DMS153 treated with DMSO at 0.1 percent for 48 hours (cell line): ENCODE measurements around the gene MYADM.
"Not testable (repeated sequence)": the region's sequence is repeated elsewhere in the genome, so short reads cannot be mapped to it uniquely, and the experiment has no call there.

ENCODE experiments used
- DNase-seq: peaks from one replicate; lab custom pipeline; 2025; ENCODE audit not compliant: unreplicated experiment; lab: John Stamatoyannopoulos, UW

Gene MYADM

DNA sequence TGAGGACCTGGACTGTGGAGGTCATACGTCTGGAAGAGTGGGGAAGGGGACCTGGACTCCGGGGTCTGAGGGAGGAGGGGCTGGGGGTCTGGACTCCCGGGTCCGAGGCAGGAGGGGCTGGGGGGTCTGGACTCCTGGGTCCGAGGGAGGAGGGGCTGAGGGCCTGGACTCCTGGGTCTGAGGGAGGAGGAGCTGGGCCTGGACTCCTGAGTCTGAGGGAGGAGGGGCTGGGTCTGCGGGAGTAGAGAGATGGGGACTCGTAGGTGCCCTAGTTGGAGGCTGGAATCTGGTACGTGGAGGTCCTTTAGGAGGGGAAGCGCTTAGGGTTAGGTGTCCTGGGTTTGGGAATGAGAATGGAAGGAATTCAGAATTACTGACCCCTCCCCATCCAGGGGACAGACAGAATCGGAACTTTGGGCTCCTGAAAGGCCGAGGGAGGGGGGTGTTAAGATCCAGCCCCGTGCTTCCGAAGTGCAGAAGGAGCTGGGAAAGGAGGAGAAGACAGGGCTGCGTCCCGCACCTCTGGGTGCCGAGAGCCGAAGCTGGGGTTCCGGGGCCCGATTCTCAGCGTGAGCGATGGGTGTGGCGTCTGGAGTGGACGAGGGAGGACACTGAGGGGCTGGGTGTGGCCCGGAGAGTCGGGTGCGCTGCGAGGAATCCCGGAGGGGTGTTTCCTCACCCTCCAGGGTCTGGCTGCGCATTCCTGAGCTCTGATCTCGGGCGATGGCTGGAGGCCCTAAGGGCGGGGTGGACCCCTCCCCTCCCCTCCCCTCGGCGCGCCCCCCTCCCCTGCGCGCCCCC is 608 bp downstream of the MYADM start:
- DNase-seq: no peak

DNA sequence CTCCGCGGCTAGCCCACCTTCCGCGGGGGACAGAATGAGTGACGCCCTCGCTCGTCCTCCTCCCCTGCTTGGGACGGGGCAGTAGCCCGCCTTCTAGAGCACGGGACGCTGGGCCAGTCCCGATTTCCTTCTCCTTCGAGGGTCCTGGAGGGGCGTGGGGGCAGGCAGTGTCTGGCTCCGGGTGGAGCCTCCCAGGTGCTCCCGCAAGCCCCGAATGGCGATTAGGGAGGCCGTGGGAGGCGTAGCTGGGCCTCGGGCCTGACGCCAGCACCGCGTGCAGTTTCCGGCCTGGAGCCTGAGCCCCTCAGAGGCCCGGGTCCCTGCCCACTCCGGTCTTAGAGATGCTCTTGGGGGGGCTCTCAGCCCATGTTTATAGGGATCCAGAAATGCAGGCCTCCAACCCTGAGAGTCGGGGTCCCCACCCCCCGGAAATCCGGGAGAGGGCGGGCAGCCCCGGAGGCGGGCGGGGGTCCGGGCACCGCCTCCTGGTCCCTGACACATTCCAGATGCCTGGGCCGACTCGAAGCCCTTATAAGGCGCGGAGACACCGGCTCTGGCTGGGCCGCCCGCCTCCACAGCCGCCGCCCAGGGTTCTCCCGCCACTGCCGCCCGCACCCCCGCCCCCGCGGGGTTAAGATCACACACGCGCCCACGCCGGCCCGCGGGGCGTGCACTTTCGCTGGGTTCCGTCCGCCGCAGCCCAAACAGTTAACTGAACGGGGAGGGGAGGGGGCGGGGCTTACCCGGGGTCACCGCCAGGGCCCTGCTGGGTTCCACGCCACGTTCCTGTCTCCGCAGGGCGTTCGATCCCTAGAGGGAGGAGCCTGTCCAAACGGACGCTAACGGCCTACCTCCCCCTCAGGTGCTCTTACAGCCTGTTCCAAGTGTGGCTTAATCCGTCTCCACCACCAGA is 1.5 kb downstream of the MYADM start:
- peak; percentile 13 for DNase-seq

DNA sequence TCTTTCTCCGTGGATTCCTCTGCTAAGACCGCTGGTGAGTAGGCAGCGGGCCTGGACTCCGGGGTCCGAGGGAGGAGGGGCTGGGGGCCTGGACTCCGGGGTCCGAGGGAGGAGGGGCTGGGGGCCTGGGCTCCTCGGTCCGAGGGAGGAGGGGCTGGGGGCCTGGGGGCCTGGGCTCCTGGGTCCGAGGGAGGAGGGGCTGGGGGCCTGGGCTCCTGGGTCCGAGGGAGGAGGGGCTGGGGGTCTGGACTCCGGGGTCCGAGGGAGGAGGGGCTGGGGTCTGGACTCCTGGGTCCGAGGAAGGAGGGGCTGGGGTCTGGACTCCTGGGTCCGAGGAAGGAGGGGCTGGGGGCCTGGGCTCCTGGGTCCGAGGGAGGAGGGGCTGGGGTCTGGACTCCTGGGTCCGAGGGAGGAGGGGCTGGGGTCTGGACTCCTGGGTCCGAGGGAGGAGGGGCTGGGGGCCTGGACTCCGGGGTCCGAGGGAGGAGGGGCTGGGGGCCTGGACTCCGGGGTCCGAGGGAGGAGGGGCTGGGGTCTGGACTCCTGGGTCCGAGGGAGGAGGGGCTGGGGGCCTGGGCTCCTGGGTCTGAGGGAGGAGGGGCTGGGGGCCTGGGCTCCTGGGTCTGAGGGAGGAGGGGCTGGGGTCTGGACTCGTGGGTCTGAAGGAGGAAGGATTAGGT is 2.3 kb downstream of the MYADM start:
- not testable (repeated sequence) for DNase-seq

DNA sequence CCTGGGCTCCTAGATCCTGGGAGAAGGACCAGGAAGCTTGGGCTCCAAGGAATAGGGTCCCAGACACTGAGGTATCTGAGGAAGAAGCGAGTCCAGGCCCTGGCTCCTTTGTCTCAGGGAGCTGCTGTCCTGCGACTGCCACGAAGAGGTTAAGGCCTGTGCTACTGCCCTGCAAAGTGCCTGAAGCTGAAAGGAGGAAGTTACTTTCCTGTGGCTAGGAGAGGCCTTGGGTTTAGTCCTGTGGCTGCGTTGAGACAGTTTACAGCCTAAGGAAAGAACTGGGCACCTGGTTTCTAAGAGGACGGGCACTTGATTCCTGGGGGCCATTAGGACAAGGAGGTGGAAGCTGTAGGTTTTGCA is 2.8 kb downstream of the MYADM start:
- DNase-seq: no peak

DNA sequence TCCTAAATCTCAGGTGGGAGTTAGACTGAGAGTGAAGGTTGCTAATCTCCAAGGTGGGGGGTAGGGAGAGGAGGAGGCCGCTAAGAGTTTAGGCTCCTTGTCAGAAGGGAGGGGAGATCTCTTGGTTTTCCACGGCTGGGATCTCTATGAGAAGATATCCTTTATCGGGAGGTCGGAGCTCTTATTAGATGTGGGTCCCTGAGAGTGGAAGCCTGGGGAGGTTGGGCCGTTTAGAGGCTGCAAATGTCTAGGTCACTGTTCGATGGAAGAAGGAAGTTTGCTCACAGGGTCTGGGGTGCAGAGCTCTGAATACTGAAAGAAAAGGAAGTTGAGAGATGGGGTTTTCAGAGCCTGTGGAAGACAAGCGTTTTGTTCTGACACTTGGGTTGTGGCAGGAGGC is 3.8 kb downstream of the MYADM start:
- no peak for DNase-seq

DNA sequence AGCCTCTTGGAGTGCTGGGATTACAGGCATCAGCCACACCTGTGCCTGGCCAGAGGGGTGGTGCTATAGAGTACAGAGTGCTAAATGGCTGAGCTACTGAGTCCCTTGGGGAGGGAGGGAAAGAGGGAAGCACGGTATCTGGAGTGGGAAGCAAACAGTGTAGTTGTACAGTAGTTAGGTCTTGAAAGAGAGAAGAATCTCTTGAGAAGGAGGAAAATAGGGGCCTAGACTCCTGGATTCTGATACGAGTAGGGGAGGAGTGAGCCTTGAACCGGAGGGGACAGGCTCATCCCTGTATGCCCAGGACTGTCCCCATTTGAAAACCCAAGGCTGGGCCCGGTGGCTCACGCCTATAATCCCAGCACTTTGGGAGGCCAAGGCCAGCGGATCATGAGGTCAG is 5.1 kb downstream of the MYADM start:
- DNase-seq: no peak

DNA sequence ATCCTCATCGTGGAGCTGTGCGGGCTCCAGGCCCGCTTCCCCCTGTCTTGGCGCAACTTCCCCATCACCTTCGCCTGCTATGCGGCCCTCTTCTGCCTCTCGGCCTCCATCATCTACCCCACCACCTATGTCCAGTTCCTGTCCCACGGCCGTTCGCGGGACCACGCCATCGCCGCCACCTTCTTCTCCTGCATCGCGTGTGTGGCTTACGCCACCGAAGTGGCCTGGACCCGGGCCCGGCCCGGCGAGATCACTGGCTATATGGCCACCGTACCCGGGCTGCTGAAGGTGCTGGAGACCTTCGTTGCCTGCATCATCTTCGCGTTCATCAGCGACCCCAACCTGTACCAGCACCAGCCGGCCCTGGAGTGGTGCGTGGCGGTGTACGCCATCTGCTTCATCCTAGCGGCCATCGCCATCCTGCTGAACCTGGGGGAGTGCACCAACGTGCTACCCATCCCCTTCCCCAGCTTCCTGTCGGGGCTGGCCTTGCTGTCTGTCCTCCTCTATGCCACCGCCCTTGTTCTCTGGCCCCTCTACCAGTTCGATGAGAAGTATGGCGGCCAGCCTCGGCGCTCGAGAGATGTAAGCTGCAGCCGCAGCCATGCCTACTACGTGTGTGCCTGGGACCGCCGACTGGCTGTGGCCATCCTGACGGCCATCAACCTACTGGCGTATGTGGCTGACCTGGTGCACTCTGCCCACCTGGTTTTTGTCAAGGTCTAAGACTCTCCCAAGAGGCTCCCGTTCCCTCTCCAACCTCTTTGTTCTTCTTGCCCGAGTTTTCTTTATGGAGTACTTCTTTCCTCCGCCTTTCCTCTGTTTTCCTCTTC is 6.3 kb downstream of the MYADM start:
- no peak for DNase-seq

DNA sequence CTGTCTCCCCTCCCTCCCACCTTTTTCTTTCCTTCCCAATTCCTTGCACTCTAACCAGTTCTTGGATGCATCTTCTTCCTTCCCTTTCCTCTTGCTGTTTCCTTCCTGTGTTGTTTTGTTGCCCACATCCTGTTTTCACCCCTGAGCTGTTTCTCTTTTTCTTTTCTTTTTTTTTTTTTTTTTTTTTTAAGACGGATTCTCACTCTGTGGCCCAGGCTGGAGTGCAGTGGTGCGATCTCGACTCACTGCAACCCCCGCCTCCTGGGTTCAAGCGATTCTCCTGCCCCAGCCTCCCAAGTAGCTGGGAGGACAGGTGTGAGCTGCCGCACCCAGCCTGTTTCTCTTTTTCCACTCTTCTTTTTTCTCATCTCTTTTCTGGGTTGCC is 6.9 kb downstream of the MYADM start:
- no peak for DNase-seq

DNA sequence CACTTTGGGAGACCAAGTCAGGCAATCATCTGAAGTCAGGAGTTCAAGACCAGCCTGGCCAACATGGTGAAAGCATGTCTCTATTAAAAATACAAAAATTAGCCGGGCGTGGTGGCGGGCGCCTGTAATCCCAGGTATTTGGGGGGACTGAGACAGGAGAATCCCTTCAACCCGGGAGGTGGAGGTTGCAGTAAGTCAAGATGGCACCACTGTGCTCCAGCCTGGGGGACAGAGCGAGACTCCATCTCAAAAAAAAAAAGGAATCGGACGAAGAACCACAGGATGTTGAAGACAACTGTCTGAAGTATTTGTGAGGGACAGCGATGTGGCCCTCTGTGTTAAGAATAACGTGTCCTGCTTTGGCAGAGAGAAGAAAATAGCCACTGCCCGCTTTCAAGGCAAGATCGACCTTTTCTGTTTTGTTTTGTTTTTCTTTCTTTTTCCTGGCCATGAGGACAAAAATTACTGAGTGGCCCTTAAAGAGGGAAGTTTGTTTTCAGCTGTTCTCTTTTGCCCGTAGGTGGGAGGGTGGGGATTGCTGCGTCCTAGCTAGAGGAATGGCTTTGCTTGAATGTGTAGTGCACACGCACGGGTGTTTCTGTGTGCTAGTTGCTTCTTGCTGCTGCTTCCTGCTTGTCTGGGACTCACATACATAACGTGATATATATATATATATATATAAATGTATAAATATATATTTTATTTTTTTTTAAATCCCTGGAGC is 8.1 kb downstream of the MYADM start:
- no peak for DNase-seq

DNA sequence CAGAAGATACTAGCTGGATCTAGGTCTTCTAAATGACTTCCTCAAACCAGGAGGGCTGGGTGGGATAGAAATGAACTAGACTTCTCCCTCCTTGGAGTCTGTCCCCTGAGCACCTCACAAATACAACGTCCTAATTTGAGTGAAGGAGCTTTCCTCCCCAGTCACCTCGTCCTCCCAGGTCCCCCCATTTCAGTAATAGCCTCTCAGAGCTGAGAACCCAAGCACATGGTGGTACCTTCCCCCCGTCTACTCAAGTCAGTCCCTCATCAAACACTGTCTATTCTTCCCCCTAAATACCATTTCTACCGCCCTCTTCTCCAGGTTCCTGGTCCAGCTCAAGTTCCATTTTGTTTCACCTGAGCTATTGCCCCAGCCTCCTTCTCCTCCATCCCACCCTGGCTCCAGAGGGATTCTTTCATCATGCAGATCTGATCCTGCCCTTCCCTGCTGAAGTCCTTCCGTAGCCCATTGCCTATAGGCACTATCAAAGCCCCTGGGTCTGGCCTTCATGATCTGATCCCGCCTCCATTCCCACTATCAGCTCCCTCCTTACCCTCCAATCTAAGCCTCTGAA is 9.1 kb downstream of the MYADM start:
- no peak for DNase-seq

DNA sequence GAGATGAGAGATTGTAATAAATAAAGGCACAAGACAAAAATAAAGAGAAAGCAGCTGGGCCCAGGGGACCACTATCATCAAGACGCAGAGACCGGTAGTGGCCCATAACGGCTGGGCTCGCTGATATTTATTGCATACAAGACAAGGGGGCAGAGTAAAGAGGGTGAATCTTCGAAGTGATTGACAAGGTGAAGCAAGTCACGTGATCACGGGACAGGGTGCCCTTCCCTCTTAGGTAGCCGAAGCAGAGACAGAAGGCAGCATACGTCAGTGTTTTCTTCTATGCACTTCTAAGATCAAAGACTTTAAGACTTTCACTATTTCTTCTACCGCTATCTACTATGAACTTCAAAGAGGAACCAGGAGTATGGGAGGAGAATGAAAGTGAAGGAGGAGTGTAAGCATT is 9.7 kb downstream of the MYADM start:
- DNase-seq: no peak

DNA sequence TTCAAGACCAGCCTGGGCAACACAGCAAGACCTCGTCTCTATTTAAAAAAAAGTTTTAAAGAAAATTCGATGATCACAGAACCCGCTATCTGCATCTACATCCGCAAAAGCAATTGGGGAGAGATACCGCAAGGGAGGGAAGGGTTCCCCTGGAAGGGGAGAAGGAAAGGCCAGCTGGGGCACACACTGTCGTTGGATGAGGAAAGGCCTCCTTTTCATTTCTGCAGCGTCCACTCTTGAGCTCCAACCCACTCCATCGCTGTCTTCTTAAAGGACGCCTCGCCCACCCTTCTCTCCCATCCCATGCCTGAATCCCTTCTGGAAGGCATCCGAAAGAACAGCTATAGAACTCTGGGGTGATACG is 11.1 kb downstream of the MYADM start:
- no peak for DNase-seq

DNA sequence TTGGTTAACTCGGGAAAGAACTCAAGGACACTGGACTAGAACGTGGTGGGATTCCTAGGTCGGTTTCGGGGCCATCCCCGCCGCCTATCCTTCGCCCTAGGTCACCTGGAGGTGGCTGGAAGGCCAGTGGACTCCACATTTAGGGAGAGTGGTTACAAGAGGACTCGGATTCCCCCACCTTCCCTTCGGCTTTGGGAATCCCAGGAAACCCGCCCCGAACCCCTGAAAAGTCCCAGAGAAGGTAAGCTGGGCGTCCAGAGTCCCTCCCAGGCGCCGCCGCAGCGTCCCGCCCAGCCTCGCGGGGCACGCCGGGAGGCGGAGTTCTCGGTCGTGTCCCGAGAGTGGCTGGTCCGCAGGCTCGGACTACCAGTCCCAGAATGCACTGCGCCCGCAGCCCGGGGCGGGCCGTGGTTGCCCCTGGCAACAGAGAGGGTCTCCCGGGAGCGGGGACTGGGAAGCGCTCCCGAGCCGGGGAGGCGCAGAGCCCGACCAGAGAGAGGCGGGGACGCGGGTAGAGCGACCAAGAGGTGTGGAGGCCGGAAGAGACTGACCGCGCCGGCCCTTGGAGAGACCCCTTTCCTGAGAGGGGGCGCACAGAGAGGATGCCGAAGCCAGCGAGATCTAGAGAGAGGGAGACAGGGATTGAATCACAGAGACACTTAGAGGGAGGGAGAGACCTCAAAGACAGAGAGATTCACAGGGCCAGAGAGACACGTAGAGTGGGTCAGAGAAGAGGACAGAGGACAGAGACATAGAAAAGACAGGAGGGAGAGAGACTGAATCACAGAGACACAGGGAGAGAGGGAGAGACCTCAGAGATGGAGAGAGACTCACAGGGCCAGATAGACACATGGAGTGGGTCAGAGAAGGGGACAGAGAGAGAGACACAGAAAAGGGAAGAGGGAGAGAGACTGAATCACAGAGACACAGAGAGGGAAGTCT is 11.7 kb downstream of the MYADM start:
- peak; percentile 73 for DNase-seq

DNA sequence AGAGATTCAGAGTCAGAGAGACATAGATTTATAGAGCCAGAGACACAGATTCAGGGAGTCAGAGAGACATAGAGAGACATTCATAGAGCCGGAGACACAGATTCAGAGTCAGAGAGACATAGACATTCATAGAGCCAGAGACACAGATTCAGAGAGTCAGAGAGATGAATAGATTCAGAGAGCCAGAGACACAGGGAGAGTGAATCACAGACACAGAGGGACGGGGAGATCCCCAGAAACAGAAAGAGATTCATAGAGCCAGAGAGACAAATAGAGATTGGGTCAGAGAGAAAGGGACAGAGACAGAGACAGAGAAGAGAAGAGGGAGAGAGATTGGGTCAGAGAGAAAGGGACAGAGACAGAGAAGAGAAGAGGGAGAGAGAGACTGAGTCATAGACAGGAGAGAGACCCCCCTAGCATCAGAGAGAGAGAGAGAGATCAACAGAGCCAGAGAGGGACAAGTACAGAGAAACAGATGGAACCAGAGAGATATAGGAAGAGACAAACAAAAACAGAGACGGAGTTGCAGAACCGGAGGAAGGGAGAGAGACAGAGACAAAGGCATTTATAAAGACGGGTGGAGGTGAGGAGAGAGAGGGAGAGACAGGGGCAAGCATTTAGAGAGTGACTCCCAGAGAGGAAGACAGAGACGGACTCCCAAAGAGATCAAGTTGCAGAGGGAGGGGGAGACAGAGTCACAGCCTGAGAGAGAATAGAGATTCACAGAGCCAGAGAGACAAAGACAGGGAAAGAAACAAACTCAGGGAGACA is 13.2 kb downstream of the MYADM start:
- peak; percentile 16 for DNase-seq

DNA sequence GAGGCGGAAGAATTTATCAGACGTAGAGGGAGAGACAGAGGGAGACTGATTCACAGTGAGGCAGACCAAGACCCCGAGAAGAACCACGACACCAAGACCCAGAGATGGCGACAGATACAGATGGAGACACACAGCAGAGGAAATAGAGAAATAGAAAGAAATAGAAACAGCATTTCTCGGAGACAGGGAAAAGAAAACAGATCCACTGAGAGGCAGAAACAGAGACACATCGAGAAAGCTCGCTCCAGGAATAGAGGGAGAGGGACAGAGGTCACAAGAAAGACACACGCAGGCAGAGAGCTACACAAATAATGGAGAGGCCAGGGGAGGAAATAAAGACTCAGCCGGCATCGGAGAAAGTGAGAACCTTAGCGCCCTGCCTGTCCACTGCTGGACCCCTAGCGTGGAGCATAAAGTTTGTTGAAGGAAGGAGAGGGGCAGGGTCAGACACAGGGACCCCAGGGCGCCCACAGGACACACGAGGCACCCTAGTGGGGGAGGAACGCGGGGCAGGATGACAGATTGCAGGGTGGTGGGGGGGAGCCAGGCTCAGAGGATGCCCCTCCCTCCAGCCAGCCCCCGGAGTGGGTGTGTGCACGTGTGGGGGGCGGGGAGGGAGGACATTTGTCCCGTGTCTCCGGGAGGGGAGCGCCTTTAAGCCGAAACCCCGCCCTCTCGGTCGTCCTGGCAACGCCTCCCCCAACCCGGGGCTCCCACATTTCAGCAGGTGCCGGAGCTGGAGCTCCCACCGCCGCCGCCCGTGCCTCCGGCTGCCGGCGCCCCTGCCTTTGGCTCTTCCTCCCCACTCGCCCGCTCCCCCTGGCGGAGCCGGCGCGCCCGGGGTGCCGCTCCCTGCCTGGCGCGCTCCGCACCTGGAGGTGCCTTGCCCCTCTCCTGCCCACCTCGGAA is 14.1 kb downstream of the MYADM start, which contains the start of gene PRKCG:
PRKCG (plus strand) TSS at position 716 of the 909 bp plus-strand sequence. CDS start 298 bp downstream, outside the sequence.
- DNase-seq: no peak

DNA sequence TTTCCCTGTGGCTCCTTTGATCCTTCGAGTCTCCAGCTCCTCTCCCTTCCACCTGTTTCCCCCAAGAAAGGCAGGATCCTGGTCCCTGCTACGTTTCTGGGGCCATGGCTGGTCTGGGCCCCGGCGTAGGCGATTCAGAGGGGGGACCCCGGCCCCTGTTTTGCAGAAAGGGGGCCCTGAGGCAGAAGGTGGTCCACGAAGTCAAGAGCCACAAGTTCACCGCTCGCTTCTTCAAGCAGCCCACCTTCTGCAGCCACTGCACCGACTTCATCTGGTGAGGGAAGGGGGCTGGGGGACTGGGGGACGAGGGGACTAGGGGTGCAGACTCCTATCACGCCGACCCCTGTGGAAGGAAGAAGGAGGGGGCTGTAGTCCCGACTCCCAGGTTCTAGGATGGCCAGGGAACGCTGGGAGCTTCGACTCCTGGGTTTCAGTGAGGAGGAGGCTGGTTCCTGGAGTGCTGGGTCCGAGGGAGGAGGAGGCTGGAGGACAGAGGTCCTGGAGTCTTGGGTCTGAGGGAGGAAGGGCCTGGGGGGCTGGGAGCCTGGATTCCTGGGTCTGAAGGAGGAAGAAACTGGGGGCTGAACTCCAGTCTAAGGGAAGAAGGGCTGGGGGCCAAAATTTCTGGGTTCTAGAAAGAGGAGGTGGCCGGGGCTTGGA is 14.8 kb downstream of the MYADM start:
- no peak for DNase-seq
